Measurements from ENCODE around the gene MNAT1. TPM values are rescaled to one million over a fixed set of nuclear protein-coding genes. Genes with fewer than 3 reads are reported as not detected.
A peak's percentile ranks its signal among the peaks of the same experiment; 100 is the strongest.

MNAT1 gene
- total RNA-seq, 1 experiment from 2014 or later: 44.6 TPM

GRCh38 chr14:60861545-60862140 is 127.1 kb downstream of the MNAT1 start:
- TF ChIP-seq CTCF (IDR thresholded peaks at IDR 0.05; ENCODE audit: unreplicated experiment): no peak
- DNase-seq: no peak
- Mint-ChIP-seq H3K4me1 (ENCODE audit: low read depth, unreplicated experiment) (peaks cover 37% of the 10 kb centered on the region), H3K4me3 (ENCODE audit: low read depth, unreplicated experiment) (peak overlapping the region; percentile 22), H3K36me3 (ENCODE audit: insufficient read depth, unreplicated experiment) (peaks cover 11% of the 10 kb centered on the region), H3K27ac (ENCODE audit: unreplicated experiment) (peak overlapping the region; percentile 71), H3K27me3 (ENCODE audit: unreplicated experiment) (no peaks in the 10 kb centered on the region), H3K9me3 (ENCODE audit: low read depth, unreplicated experiment) (peaks cover 3% of the 10 kb centered on the region)
- CTCF ChIA-PET: no interaction called here
- BruUV-seq (replicated peaks): no TSS peak
- intact Hi-C loops (cut with micrococcal nuclease; ENCODE audit: unreplicated experiment): loop anchor here (5.0 kb wide), 2 partner anchors 111 to 139 kb away; partner anchors contain the start of gene SIX4

GRCh38 chr14:60862283-60862682 is 127.7 kb downstream of the MNAT1 start:
- Mint-ChIP-seq H3K27ac (ENCODE audit: unreplicated experiment) (peak overlapping the region; percentile 71), H3K4me3 (ENCODE audit: low read depth, unreplicated experiment) (peak overlapping the region; percentile 22), H3K9me3 (ENCODE audit: low read depth, unreplicated experiment) (no peaks in the 10 kb centered on the region), H3K27me3 (ENCODE audit: unreplicated experiment) (no peaks in the 10 kb centered on the region), H3K36me3 (ENCODE audit: insufficient read depth, unreplicated experiment) (peaks cover 11% of the 10 kb centered on the region), H3K4me1 (ENCODE audit: low read depth, unreplicated experiment) (peaks cover 37% of the 10 kb centered on the region)
- peak; percentile 84 for DNase-seq
- intact Hi-C loops (cut with micrococcal nuclease; ENCODE audit: unreplicated experiment): loop anchor here (5.0 kb wide), 2 partner anchors 110 to 140 kb away; partner anchors contain the start of gene SIX4
- no TSS peak for BruUV-seq (replicated peaks)
- no peak for TF ChIP-seq CTCF (IDR thresholded peaks at IDR 0.05; ENCODE audit: unreplicated experiment)
- CTCF ChIA-PET: no interaction called here

DNA sequence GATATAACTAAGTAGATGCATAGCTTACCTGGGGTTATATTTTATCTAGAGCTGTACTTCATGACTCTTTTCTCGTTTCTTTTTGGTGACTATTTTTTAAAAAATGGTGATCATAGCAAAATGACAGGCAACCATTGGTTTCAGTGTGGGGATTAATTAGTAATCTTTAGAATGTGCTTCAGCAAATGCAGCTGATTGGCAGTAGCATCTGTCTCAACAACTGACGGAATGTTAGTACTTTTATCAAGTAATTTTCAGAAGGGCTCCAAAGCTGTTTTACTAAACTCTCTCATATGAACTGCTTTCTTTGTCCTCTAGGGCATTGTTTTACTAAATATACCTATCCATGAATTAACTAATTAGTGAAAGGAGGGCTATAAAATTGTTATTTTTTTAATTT is 128.7 kb downstream of the MNAT1 start:
- Mint-ChIP-seq H3K36me3 (ENCODE audit: insufficient read depth, unreplicated experiment) (peaks cover 11% of the 10 kb centered on the region), H3K27ac (ENCODE audit: unreplicated experiment) (no peak overlapping the region), H3K9me3 (ENCODE audit: low read depth, unreplicated experiment) (no peaks in the 10 kb centered on the region), H3K4me3 (ENCODE audit: low read depth, unreplicated experiment) (no peak overlapping the region), H3K27me3 (ENCODE audit: unreplicated experiment) (no peaks in the 10 kb centered on the region), H3K4me1 (ENCODE audit: low read depth, unreplicated experiment) (peaks cover 37% of the 10 kb centered on the region)
- CTCF ChIA-PET: no interaction called here
- DNase-seq: no peak
- BruUV-seq (replicated peaks): no TSS peak
- no peak for TF ChIP-seq CTCF (IDR thresholded peaks at IDR 0.05; ENCODE audit: unreplicated experiment)
- intact Hi-C loops (cut with micrococcal nuclease; ENCODE audit: unreplicated experiment): loop anchor here (5.0 kb wide), 2 partner anchors 109 to 141 kb away; partner anchors contain the start of gene SIX4

- CTCF ChIA-PET: no interaction called here
- intact Hi-C loops (cut with micrococcal nuclease; ENCODE audit: unreplicated experiment): no loop called here
Observed at GRCh38 chr14:60865378-60866127, 131.0 kb downstream of the MNAT1 start.

More at GRCh38 chr14:60865378-60866127, 131.0 kb downstream of the MNAT1 start:
- no peak for DNase-seq
- H3K36me3 Mint-ChIP-seq (ENCODE audit: insufficient read depth, unreplicated experiment): peaks cover 11% of the 10 kb centered on the region
- no peak for TF ChIP-seq CTCF (IDR thresholded peaks at IDR 0.05; ENCODE audit: unreplicated experiment)
- no TSS peak for BruUV-seq (replicated peaks)
- H3K27ac Mint-ChIP-seq (ENCODE audit: unreplicated experiment): no peak overlapping the region
- no peak overlapping the region for H3K4me3 Mint-ChIP-seq (ENCODE audit: low read depth, unreplicated experiment)
- no peaks in the 10 kb centered on the region for H3K27me3 Mint-ChIP-seq (ENCODE audit: unreplicated experiment)
- H3K4me1 Mint-ChIP-seq (ENCODE audit: low read depth, unreplicated experiment): peaks cover 33% of the 10 kb centered on the region
- no peaks in the 10 kb centered on the region for H3K9me3 Mint-ChIP-seq (ENCODE audit: low read depth, unreplicated experiment)
